ENCODE results near the gene HSBP1. TPM values are rescaled to one million over a fixed set of nuclear protein-coding genes. Genes with fewer than 3 reads are reported as not detected.

The HSBP1 gene
- total RNA-seq, 3 donors from 2014 or later (not counting 1 experiment from before 2014, with no cell fraction given), result 34.8 to 39.6 (median 37.8) TPM

DNA sequence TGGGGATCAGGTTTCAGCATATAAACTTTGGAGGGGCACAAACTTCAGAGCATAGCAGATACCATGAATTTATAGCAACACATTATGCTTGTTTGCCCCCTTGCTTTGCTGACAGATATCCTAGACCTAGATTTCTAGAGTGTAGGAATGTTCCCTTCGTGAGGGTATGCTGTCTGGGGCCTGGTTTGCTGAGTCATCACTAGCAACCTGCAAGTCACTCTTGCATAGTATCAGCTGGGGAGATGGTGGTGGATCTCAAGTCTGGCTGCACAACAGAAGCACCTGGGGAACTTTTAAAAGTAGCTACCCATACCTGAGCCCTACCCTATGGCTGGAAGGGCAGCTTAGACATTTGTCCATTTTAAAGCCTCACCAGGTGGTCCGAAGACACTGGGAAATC lies 22.3 kb upstream of the HSBP1 start:
- DNase-seq (no peak), ATAC-seq (no peak)
- no peaks in the 10 kb centered on the region for H3K4me1 Mint-ChIP-seq
- no peak overlapping the region for H3K4me3 Mint-ChIP-seq
- no peaks in the 10 kb centered on the region for H3K4me1 ChIP-seq (ENCODE audit: control insufficient read depth, insufficient read depth, low read length)
- no peaks in the 10 kb centered on the region for H3K9me3 Mint-ChIP-seq
- no peak overlapping the region for H3K27ac ChIP-seq (ENCODE audit: low read length)
- H3K27ac Mint-ChIP-seq, result no peak overlapping the region
- no peaks in the 10 kb centered on the region for H3K36me3 ChIP-seq (ENCODE audit: control insufficient read depth, insufficient read depth, low read length)
- H3K36me3 Mint-ChIP-seq, result no peaks in the 10 kb centered on the region
- H3K4me3 ChIP-seq (ENCODE audit: low read length), result no peak overlapping the region
- intact Hi-C loops (cut with micrococcal nuclease), result no loop called here
- H3K27me3 Mint-ChIP-seq (ENCODE audit: low read depth in 2 of 2), result peaks cover 5 to 13% of the 10 kb centered on the region in 2 donors
- TF ChIP-seq, protein P1, sequence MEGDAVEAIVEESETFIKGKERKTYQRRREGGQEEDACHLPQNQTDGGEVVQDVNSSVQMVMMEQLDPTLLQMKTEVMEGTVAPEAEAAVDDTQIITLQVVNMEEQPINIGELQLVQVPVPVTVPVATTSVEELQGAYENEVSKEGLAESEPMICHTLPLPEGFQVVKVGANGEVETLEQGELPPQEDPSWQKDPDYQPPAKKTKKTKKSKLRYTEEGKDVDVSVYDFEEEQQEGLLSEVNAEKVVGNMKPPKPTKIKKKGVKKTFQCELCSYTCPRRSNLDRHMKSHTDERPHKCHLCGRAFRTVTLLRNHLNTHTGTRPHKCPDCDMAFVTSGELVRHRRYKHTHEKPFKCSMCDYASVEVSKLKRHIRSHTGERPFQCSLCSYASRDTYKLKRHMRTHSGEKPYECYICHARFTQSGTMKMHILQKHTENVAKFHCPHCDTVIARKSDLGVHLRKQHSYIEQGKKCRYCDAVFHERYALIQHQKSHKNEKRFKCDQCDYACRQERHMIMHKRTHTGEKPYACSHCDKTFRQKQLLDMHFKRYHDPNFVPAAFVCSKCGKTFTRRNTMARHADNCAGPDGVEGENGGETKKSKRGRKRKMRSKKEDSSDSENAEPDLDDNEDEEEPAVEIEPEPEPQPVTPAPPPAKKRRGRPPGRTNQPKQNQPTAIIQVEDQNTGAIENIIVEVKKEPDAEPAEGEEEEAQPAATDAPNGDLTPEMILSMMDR (IDR thresholded peaks at IDR 0.05), result no peak
- no peaks in the 10 kb centered on the region for H3K9me3 ChIP-seq (ENCODE audit: control insufficient read depth, insufficient read depth, low read length)
- 60% methylated on average over 2 of the region's 2 CpGs for WGBS (ENCODE audit: insufficient coverage)
- no peaks in the 10 kb centered on the region for H3K27me3 ChIP-seq (ENCODE audit: control insufficient read depth, insufficient read depth, low read length)

DNA sequence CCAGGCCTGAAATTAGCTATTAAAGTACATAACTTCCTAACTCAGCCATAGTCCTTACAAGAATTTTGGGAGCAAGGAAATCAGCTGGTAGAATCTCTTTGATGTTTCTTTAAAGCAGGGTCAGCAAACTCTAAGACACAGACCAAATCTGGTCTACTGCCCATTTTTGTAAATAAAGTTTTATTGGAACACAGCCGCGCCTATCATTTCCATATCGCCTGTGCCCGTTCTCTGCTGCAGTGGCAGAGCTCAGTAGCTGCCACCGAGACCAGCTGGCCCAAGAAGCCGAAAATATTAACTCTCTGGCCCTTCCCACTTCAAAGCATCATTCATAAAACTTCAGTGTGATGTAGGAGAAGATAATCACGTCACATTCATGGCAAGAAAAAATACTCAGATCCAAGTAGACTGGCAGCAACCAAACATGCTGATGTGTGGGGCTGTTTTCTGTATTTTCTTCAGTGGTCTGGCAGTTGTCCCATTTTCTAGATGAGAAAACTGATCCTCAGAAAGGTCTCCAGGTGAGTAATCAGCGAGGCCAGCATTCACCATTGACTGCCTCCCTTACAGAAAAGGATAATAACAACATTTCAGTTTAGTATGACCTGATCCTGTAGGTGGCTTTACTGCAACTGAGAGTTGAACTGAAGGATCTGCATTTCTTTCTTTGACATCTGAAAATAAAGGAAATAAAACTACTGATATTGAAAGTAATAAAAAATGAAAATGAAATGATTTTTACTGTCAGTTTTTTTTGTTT lies 18.0 kb upstream of the HSBP1 start:
- Histone ChIP-seq H3K36me3 (ENCODE audit: control insufficient read depth, insufficient read depth, low read length) (no peaks in the 10 kb centered on the region), H3K27ac (ENCODE audit: low read length) (no peak overlapping the region), H3K4me3 (ENCODE audit: low read length) (no peak overlapping the region), H3K9me3 (ENCODE audit: control insufficient read depth, insufficient read depth, low read length) (no peaks in the 10 kb centered on the region), H3K27me3 (ENCODE audit: control insufficient read depth, insufficient read depth, low read length) (no peaks in the 10 kb centered on the region), H3K4me1 (ENCODE audit: control insufficient read depth, insufficient read depth, low read length) (no peaks in the 10 kb centered on the region)
- no peaks in the 10 kb centered on the region for H3K4me1 Mint-ChIP-seq
- no peaks in the 10 kb centered on the region for H3K9me3 Mint-ChIP-seq
- no peak overlapping the region for H3K4me3 Mint-ChIP-seq
- ATAC-seq (no peak), DNase-seq (no peak)
- peaks cover 0 to 7% of the 10 kb centered on the region in 2 donors for H3K27me3 Mint-ChIP-seq (ENCODE audit: low read depth in 2 of 2)
- H3K27ac Mint-ChIP-seq, result no peak overlapping the region
- no peaks in the 10 kb centered on the region for H3K36me3 Mint-ChIP-seq
- intact Hi-C loops (cut with micrococcal nuclease), result no loop called here
- TF ChIP-seq, protein P1 (IDR thresholded peaks at IDR 0.05), result no peak
- WGBS (ENCODE audit: insufficient coverage), result 87% methylated on average over 6 of the region's 8 CpGs

DNA sequence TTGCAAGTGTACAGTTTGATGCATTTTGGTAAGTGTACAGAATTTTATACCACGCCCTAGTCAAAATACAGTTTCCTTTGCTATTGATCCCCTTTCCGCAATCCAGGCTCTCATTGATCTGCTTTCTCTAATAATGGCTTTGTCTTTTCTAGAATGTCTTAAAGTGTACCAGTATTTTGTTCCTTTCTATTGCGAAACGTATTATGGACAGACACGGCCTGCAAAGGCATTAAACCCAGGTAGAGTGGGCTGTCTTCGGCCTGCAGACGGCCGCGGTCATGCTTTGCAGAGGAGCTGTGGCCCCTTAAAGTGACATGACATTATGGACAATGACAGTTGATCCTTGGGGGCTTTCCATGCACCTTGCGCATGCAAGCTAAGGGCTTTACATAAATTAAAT lies 15.9 kb upstream of the HSBP1 start:
- Histone ChIP-seq H3K36me3 (ENCODE audit: control insufficient read depth, insufficient read depth, low read length) (no peaks in the 10 kb centered on the region), H3K9me3 (ENCODE audit: control insufficient read depth, insufficient read depth, low read length) (no peaks in the 10 kb centered on the region), H3K27ac (ENCODE audit: low read length) (no peak overlapping the region), H3K4me1 (ENCODE audit: control insufficient read depth, insufficient read depth, low read length) (no peaks in the 10 kb centered on the region), H3K27me3 (ENCODE audit: control insufficient read depth, insufficient read depth, low read length) (no peaks in the 10 kb centered on the region), H3K4me3 (ENCODE audit: low read length) (no peak overlapping the region)
- intact Hi-C loops (cut with micrococcal nuclease), result no loop called here
- no peaks in the 10 kb centered on the region for H3K9me3 Mint-ChIP-seq
- no peak for ATAC-seq
- TF ChIP-seq, protein P1 (IDR thresholded peaks at IDR 0.05), result no peak
- DNase-seq, result no peak
- H3K27ac Mint-ChIP-seq, result no peak overlapping the region
- WGBS (ENCODE audit: insufficient coverage), result 97% methylated on average over 10 of the region's 10 CpGs
- no peaks in the 10 kb centered on the region for H3K36me3 Mint-ChIP-seq
- H3K4me1 Mint-ChIP-seq, result no peaks in the 10 kb centered on the region
- no peak overlapping the region for H3K4me3 Mint-ChIP-seq
- peaks cover 9 to 16% of the 10 kb centered on the region in 2 donors for H3K27me3 Mint-ChIP-seq (ENCODE audit: low read depth in 2 of 2)

DNA sequence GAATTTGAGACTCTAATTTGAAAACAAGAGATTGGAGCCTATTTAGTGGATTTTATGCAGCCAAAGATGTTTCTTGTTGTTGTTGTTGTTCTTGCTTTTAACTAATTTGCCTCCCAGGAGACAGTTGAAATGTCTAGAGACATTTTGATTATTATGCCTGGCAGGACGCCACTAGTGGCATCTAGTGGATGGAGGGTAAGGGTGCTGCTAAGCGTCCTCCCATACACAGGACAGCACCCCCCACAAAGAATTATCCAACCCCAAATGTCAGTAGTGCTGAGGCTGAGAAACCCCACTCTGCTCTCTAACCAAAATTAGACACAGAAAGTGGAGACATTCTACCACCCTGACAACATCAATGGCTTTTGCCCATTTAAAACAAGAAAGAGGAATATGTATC lies 15.4 kb upstream of the HSBP1 start:
- peaks cover 11 to 21% of the 10 kb centered on the region in 2 donors for H3K27me3 Mint-ChIP-seq (ENCODE audit: low read depth in 2 of 2)
- H3K36me3 ChIP-seq (ENCODE audit: control insufficient read depth, insufficient read depth, low read length), result no peaks in the 10 kb centered on the region
- DNase-seq (no peak), ATAC-seq (no peak)
- no peak overlapping the region for H3K4me3 Mint-ChIP-seq
- no peaks in the 10 kb centered on the region for H3K36me3 Mint-ChIP-seq
- no peak overlapping the region for H3K27ac Mint-ChIP-seq
- no peaks in the 10 kb centered on the region for H3K4me1 Mint-ChIP-seq
- H3K9me3 ChIP-seq (ENCODE audit: control insufficient read depth, insufficient read depth, low read length), result no peaks in the 10 kb centered on the region
- H3K27ac ChIP-seq (ENCODE audit: low read length), result no peak overlapping the region
- no peak overlapping the region for H3K4me3 ChIP-seq (ENCODE audit: low read length)
- WGBS (ENCODE audit: insufficient coverage), result no CpG with 5 or more reads among the region's 2 CpGs
- intact Hi-C loops (cut with micrococcal nuclease), result no loop called here
- no peaks in the 10 kb centered on the region for H3K9me3 Mint-ChIP-seq
- no peaks in the 10 kb centered on the region for H3K27me3 ChIP-seq (ENCODE audit: control insufficient read depth, insufficient read depth, low read length)
- H3K4me1 ChIP-seq (ENCODE audit: control insufficient read depth, insufficient read depth, low read length), result no peaks in the 10 kb centered on the region
- TF ChIP-seq, protein P1 (IDR thresholded peaks at IDR 0.05), result no peak

All from natural killer cell (primary cell).